Measurements from ENCODE around the gene SIMC1. TPM values are rescaled to one million over a fixed set of nuclear protein-coding genes. Genes with fewer than 3 reads are reported as not detected.

The SIMC1 gene
- total RNA-seq, 1 experiment from 2014 or later, result 17.9 TPM

DNA sequence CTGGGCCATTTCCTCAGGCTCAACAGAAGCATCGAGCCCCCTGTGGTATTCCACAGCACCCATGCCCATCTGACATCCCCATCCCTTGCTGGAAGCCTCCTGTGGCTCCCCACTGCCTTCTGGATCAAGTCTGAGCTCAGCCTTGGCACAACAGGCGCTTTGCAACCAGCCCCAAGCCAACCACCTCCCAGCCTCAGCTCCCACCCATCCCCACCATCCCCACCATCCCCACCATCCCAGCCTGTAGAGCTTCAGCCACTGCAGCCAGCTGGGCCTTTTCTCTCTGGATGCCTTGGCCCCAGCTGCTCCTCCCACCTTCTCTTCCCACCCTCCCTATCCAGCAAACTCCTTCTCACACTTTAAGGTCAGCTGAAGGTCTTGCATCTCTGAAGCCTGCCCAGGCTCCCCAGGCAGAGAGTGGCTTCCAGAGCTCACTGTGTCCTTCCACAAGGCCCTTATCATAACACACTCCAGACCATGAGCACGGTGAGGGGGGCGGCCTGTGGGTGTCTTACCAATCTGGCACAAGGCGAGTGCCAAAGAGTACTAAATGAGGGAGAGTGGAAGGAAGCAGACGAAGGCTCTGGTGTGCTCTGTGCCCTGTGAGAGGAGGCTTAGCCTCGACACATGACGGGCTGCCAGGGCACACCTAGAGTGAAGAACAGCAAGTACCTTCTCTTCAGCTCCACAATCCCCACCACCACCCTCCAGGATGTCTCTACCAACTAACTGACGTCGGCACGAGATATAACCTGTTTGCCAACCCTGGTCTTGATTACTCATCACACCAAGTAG, 156.9 kb downstream of the SIMC1 start:
- Mint-ChIP-seq H3K27me3 (ENCODE audit: low read depth) (no peaks in the 10 kb centered on the region; the same call in 1 of the 2 replicates), H3K4me3 (no peak overlapping the region), H3K27ac (no peak overlapping the region; the same call in 1 of the 2 replicates), H3K36me3 (no peaks in the 10 kb centered on the region), H3K4me1 (no peaks in the 10 kb centered on the region), H3K9me3 (no peaks in the 10 kb centered on the region)
- POLR2A ChIA-PET, result interaction anchor here (0.7 kb wide), 1 partner anchor 16 kb away, joined by 4 read pairs; no protein-coding TSS in a partner anchor
- CTCF ChIA-PET, result interaction anchor here (1.2 kb wide), 1 partner anchor 10 kb away, joined by 4 read pairs; no protein-coding TSS in a partner anchor
- DNase-seq (ENCODE audit: low spot score) (no peak), ATAC-seq (no peak)
- TF ChIP-seq ZNF416 (CRISPR knock-in tag; IDR thresholded peaks at IDR 0.05), result no peak
- TF ChIP-seq ZNF512 (CRISPR knock-in tag; IDR thresholded peaks at IDR 0.05; ENCODE audit: borderline replicate concordance), result no peak
- TF ChIP-seq NR2C2 (CRISPR knock-in tag; IDR thresholded peaks at IDR 0.05), result no peak
- no peak for TF ChIP-seq ARID4B (CRISPR knock-in tag; IDR thresholded peaks at IDR 0.05; ENCODE audit: borderline replicate concordance)
- no peak for TF ChIP-seq ERG (CRISPR knock-in tag; IDR thresholded peaks at IDR 0.05)
- no peak for TF ChIP-seq IRF1 (CRISPR knock-in tag; IDR thresholded peaks at IDR 0.05)
- TF ChIP-seq NFE2L1 (CRISPR knock-in tag; IDR thresholded peaks at IDR 0.05), result no peak
- TF ChIP-seq AR (CRISPR knock-in tag; IDR thresholded peaks at IDR 0.05), result no peak
- TF ChIP-seq, protein P1, sequence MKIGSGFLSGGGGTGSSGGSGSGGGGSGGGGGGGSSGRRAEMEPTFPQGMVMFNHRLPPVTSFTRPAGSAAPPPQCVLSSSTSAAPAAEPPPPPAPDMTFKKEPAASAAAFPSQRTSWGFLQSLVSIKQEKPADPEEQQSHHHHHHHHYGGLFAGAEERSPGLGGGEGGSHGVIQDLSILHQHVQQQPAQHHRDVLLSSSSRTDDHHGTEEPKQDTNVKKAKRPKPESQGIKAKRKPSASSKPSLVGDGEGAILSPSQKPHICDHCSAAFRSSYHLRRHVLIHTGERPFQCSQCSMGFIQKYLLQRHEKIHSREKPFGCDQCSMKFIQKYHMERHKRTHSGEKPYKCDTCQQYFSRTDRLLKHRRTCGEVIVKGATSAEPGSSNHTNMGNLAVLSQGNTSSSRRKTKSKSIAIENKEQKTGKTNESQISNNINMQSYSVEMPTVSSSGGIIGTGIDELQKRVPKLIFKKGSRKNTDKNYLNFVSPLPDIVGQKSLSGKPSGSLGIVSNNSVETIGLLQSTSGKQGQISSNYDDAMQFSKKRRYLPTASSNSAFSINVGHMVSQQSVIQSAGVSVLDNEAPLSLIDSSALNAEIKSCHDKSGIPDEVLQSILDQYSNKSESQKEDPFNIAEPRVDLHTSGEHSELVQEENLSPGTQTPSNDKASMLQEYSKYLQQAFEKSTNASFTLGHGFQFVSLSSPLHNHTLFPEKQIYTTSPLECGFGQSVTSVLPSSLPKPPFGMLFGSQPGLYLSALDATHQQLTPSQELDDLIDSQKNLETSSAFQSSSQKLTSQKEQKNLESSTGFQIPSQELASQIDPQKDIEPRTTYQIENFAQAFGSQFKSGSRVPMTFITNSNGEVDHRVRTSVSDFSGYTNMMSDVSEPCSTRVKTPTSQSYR (CRISPR knock-in tag; IDR thresholded peaks at IDR 0.05), result no peak
- no peak for TF ChIP-seq CTCF (IDR thresholded peaks at IDR 0.05)
- no peak for TF ChIP-seq ZNF671 (CRISPR knock-in tag; IDR thresholded peaks at IDR 0.05)
- TF ChIP-seq CBFB (CRISPR knock-in tag; IDR thresholded peaks at IDR 0.05; ENCODE audit: low read depth), result no peak
- TF ChIP-seq PREB (CRISPR knock-in tag; IDR thresholded peaks at IDR 0.05; ENCODE audit: borderline replicate concordance), result no peak
- no peak for TF ChIP-seq CREB1 (CRISPR knock-in tag; IDR thresholded peaks at IDR 0.05)
